Glomerular visceral epithelial cell (primary cell): Measurements from ENCODE around the gene TCN2.
"Not testable (repeated sequence)": the region's sequence is repeated elsewhere in the genome, so short reads cannot be mapped to it uniquely, and the experiment has no call there.

Experiments
- DNase-seq: peaks from one replicate; pipeline ENCODE4 v3.0.0-alpha.2; 2016; ENCODE audit errors: extremely low spot score

Gene TCN2

DNA sequence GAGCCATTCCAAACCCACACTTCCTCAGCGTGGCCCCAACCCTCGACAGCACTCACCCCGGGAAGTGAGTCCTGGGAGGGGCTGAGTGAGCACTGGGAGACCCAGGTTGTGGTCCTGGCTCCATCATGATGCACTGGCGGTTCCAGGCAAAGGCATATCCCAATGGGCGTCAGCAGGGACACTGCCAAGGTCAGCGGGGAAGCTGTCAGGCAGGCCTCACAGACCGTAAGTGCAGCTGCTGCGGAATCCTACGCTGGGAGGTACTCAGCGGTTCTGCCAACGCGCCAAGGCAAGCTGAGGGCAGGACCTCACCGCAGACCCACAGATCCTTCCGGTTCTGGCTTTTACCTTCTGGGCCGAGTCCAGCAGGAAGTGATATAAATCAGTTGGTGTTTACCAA, 31.1 kb upstream of the TCN2 start:
- DNase-seq = no peak

DNA sequence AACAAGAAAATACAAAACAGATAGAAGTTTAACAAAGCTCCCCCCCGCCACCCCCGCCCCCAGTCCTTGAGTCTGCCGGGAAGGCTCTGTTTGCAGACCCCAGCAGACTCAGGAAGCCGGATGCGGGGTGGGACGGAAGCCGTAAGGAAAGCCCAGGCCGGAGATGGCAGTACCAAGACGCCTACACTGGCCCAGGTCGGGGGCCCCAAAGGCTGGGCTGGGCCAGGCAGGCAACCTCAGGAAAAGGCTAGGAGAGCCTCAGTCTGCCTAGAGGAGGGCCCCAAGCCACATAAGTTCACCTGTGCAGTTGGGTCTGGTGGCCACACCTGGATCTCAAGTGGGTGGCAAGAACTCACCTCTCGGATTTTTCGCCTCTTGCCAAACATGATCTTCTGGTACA, 28.5 kb upstream of the TCN2 start:
- no peak for DNase-seq

DNA sequence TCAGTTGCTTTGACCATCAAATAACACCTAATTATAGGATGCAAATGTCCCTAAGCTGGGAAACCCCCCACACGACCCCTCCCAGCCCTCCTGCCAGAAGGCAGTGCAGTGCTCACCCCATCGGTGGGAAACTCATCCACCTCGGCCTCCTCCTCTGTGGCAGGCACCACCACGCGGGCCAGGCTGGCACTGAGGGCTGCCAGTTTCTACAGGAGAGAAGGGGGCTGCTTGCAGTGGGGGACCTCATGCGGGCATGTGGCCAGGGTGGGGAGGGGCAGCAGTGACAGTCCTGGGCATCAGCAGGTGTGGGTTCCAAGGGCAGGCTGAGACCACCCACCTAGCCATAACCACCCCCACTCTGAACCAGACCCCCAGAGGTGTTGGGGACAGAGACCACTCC, 26.1 kb upstream of the TCN2 start:
- no peak for DNase-seq

GRCh38 chr22:30582051-30582450, 24.9 kb upstream of the TCN2 start:
- DNase-seq = no peak

- DNase-seq = no peak
Observed at GRCh38 chr22:30582788-30583545, 24.0 kb upstream of the TCN2 start.

DNA sequence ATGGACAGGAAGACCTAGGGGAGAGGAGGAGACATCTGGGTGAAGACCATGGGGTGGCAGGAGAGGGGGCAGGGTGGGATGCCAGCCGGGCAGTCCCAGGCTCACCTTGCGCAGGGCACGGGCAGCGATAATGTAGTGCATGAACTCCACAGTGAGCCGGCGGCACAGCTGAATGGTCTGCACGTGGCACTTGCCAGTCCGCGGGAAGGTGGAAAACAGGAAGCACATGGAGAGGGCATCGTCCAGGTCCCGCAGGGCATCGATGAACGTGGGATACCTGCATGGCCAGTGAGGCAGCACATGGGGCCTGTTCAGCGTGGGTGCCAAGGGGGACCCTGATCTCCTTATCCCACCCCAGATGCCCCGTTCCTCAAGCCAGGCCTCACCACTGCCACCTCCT, 22.5 kb upstream of the TCN2 start:
- DNase-seq = no peak

DNA sequence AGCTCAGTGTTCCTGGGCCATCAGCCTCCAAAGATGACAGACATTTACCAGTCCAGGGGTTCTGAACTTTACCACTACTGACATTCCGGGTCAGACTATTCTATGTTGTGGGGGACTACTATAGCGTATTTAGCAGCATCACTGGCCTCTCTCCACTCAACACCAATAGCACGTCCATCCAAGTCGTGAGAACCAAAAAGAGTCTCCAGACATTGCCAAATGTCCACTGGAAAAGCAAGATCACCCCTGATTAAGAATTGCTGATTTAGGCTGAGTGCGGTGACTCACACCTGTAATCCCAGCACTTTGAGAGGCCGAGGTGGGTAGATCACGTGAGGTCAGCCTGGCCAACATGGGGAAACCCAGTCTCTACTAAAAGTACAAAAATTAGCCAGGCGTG, 20.6 kb upstream of the TCN2 start:
- DNase-seq = no peak

- DNase-seq = peak; percentile 1
Observed at GRCh38 chr22:30591191-30591587, 15.8 kb upstream of the TCN2 start.

DNA sequence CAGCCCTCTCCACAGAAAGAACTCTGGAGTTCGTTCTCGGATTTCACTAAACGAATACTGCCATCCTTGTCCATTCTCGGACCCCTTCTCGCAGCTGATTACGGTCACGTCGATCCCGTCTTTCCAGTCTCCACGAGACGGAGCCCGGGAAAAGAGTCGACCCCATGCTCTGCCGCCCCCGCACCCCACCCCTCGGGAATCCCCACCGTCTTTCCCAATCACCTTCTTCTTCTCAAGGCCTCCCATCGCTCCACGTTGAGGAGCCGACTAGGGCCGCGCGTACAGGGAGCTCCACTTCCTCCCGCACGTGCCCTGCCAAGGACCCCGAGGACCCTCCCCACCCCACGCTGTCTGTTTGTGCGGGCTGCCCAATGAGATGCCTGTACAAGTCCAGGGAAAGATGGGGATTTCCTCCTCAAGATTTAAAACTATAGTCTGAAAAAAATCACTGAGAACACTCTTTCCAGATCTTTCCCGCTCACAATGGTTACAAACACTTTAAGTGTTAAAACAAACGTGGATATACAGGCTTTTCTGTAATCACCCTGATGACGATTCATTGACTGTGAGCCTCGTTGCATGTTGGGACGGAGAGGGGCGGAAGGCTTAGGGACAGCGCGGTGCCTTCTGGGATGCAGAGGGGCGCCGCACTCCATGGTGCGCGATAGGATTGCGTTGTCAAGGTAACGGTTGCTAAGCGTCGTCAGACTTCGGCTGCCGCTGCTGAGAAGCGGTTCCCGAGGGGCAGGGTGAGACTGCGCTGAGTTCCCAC, 15.2 kb upstream of the TCN2 start, which contains the start of gene PES1:
Gene PES1 (minus strand): TSS at position 323 of the 772 bp plus-strand sequence. CDS start 77 bp downstream, at position 246.
- peak; percentile 96 for DNase-seq

GRCh38 chr22:30592360-30592713, 14.6 kb upstream of the TCN2 start:
- not testable (repeated sequence) for DNase-seq

GRCh38 chr22:30596199-30596598, 10.8 kb upstream of the TCN2 start:
- DNase-seq = no peak

DNA sequence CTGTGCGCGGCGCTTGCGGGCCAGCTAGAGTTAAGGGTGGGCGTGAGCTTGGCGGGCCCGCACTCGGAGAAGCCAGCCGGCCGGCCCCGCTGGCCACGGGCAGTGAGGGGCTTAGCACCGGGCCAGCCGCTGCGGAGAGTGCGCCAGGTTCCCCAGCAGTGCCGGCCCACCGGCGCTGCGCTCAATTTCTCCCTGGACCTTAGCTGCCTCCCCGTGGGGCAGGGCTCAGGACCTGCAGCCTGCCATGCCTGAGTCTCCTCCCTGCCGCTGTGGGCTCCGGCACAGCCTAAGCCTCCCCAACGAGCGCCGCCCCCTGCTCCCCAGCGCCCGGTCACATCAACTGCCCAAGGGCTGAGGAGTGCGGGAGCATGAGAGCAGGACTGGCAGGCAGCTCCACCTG, 10.1 kb upstream of the TCN2 start:
- no peak for DNase-seq

GRCh38 chr22:30598986-30599385, 8.0 kb upstream of the TCN2 start:
- no peak for DNase-seq

DNA sequence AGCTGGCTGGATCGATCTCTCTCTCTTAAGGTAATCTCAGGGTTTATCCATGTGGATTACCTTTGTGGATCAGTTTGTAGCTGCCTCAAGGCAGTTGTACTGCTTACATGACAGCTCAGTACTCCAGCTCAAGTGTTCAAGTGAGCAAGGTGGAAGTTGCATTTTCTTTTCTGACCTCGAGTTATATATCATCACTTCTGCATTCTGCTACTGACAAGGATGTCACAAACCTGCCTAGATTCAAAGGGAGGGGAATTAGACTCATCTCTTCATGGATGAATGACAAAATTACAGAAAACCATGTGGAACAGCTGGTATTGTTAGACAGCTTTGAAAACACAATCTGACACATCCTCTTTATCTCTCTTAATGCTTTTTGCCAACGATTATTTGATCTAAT, 6.1 kb upstream of the TCN2 start:
- no peak for DNase-seq

GRCh38 chr22:30601464-30601863, 5.5 kb upstream of the TCN2 start:
- DNase-seq = no peak

- peak; percentile 28 for DNase-seq
Observed at GRCh38 chr22:30602049-30602448, 4.9 kb upstream of the TCN2 start.

- no peak for DNase-seq
Observed at GRCh38 chr22:30603801-30604200, 3.2 kb upstream of the TCN2 start.

DNA sequence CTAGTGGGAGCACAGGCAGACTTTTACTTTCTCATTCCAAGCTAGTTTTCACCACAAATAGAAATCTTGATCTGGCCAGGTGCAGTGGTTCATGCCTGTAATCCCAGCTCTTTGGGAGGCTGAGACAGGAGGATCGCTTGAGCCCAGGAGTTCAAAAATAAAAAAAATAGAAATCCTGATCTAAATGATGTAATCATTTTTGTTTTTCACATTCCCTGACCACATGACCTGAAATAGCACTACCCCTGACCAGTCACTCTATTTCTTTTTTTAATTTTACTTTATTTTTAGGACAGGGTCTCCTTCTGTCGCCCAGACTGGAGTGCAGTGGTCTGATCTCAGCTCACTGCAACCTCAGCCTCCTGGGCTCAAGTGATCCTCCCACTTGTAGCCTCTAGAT, 2.3 kb upstream of the TCN2 start:
- DNase-seq = no peak

GRCh38 chr22:30605449-30606110, 1.4 kb upstream of the TCN2 start:
- DNase-seq = peak; percentile 32

- DNase-seq = no peak
Observed at GRCh38 chr22:30607300-30607930, 441 bp downstream of the TCN2 start.

GRCh38 chr22:30607939-30608338, 965 bp downstream of the TCN2 start:
- DNase-seq = no peak
